Adrenal gland (tissue), 12 donors: Measurements from ENCODE around the gene DNMBP. TPM values are rescaled to one million over a fixed set of nuclear protein-coding genes. Genes with fewer than 3 reads are reported as not detected.
"Not testable (repeated sequence)": the region's sequence is repeated elsewhere in the genome, so short reads cannot be mapped to it uniquely, and the experiment has no call there.

Experiments
- DNase-seq, 7 donors: peaks; one replicate each; pipeline ENCODE4 v3.0.0-alpha.2; 2019 to 2020
- H3K27ac ChIP-seq, 5 donors: fragments of 200-600 bp; sonication (generic) in 4 of 5; 1 replicate in 3 of 5; 2 replicates in 2 of 5; pipeline versions ENCODE4 v1.5.1 to v1.8.0; 2016 to 2020; ENCODE audit warnings: mild to moderate bottlenecking in 1 of 5
- H3K27me3 ChIP-seq: fragments of 200-600 bp; 2 replicates; pipeline ENCODE4 v1.8.0; 2021
- H3K36me3 ChIP-seq, 2 donors: fragments of 200-600 bp; replicated peaks in 1 of 2; 1 replicate in 1 of 2; 2 replicates in 1 of 2; pipeline versions ENCODE4 v1.5.1 to v1.8.0; 2018 to 2022
- H3K4me1 ChIP-seq, 2 donors: fragments of 200-600 bp; replicated peaks in 1 of 2; 1 replicate in 1 of 2; 2 replicates in 1 of 2; pipeline versions ENCODE4 v1.5.1 to v1.8.0; 2018 to 2021
- H3K4me3 ChIP-seq, 4 donors: fragments of 200-600 bp; sonication (generic) in 3 of 4; one replicate each; pipeline ENCODE4 v1.5.1; 2016 to 2018
- H3K9me3 ChIP-seq, 3 donors: fragments of 200-600 bp; sonication (generic) in 1 of 3; replicated peaks in 1 of 3; 1 replicate in 2 of 3; 2 replicates in 1 of 3; pipeline versions ENCODE4 v1.5.1 to v1.8.0; 2016 to 2021
- POLR2A ChIP-seq, 2 donors: fragments of 450-650 bp; IDR thresholded peaks; one replicate each; pipeline ENCODE4 v1.6.1; 2017; ENCODE audit warnings: antibody characterized with exemption in 2 of 2, mild to moderate bottlenecking in 2 of 2, moderate library complexity in 1 of 2
- WGBS, 4 donors: extraction: QIAGEN DNeasy Blood & Tissue Kit in 2 of 4; methylation state at CpG; one replicate each; pipeline versions ENCODE4 v1.1.5 to v1.1.7; 2013 to 2017; 5-methylcytosine and 5-hydroxymethylcytosine counted together
- intact Hi-C, 2 donors: fragments of 100-400 bp; cut with DNase I; formaldehyde crosslinking; loops; one replicate each; pipeline versions ENCODE4 v1.14.1 to v1.15.0; 2022 to 2023
- polyA plus RNA-seq, 3 donors: library from polyadenylated mRNA; stranded (reverse); fragments of 200-250 nt in 2 of 3; fragments of 350-450 nt in 1 of 3; fragmentation: Illumina TruSeq in 1 of 3; extraction: RNeasy Lipid Tissue Mini Kit (QIAGEN cat#74804) in 1 of 3; gene quantifications; one replicate each; pipeline ENCODE4 v1.2.3, GENCODE V29; 2013 to 2014
- total RNA-seq, 9 donors: library from RNA; depleted of rRNA in 4 of 9; stranded (reverse); fragments of >200 nt in 4 of 9; fragments of 120-200 nt in 1 of 9; fragmentation: NEBNext Ultra II Directional in 1 of 9; extraction: Animal tissue kit (Norgen Biotek cat#: 25700) in 1 of 9; gene quantifications; one replicate each; pipeline versions ENCODE4 v1.1.0 to v1.2.4, GENCODE V29; 2013 to 2023
- TF ChIP-seq, protein P1 (sequence below), 6 experiments: fragments of 450-650 bp in 4 of 6; fragments of 200-600 bp in 2 of 6; sonication (generic) in 1 of 6; IDR thresholded peaks; 1 replicate in 5 of 6; 2 replicates in 1 of 6; pipeline versions ENCODE4 v1.5.1 to v1.8.0; 2016 to 2021; ENCODE audit warnings: antibody characterized with exemption in 6 of 6, mild to moderate bottlenecking in 2 of 6, moderate library complexity in 1 of 6
- donor health status: healthy with polysubstance abuse.
- donor health status: Bipolar disorder and iron deficiency.
- donor health status: DM: yes; HTN: yes; CAD: no.
- donor health status: DM: no; HTN: no; CAD: no.
- donor health status: DM: no; HTN: no; CAD: no.
- donor health status: DM: yes; HTN: yes; CAD: no.

DNMBP gene
- total and polyA plus RNA-seq, 12 donors: 5.7 to 17.9 (median 12.0) TPM

DNA sequence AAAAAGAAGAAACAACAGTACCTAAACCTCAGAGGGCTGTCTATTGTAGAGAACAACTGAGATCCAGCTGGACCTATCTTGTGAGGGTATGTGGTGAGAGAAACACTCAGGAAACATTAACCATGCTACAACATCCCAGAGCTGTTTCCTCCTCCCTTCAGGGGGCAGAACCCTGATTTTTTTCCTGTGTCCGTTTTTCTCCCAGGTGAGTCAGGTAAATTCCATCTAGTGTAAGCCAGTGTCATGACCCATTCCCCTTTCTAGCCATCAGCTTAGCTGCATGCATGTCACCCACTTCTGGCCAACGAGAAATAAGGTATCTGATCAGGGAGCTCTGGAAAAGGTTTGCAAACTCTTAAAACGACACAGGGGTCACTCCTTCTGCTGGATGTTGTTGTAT is 103.8 kb downstream of the DNMBP start:
- intact Hi-C loops: no loop called here
- 70 to 92% (median 82%) methylated on average over 3 of the region's 3 CpGs for WGBS, 4 donors
- no peak for TF ChIP-seq POLR2A (IDR thresholded peaks at IDR 0.05)
- TF ChIP-seq, protein P1, sequence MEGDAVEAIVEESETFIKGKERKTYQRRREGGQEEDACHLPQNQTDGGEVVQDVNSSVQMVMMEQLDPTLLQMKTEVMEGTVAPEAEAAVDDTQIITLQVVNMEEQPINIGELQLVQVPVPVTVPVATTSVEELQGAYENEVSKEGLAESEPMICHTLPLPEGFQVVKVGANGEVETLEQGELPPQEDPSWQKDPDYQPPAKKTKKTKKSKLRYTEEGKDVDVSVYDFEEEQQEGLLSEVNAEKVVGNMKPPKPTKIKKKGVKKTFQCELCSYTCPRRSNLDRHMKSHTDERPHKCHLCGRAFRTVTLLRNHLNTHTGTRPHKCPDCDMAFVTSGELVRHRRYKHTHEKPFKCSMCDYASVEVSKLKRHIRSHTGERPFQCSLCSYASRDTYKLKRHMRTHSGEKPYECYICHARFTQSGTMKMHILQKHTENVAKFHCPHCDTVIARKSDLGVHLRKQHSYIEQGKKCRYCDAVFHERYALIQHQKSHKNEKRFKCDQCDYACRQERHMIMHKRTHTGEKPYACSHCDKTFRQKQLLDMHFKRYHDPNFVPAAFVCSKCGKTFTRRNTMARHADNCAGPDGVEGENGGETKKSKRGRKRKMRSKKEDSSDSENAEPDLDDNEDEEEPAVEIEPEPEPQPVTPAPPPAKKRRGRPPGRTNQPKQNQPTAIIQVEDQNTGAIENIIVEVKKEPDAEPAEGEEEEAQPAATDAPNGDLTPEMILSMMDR (IDR thresholded peaks at IDR 0.05): no peak
- Histone ChIP-seq H3K27me3 (no peaks in the 10 kb centered on the region), H3K9me3 (no peaks in the 10 kb centered on the region), H3K4me1 (peaks cover 0 to 3% of the 10 kb centered on the region in 2 donors), H3K4me3 (no peak overlapping the region), H3K27ac (no peak overlapping the region), H3K36me3 (peaks cover 0 to 22% of the 10 kb centered on the region in 2 donors)
- no peak for DNase-seq

DNA sequence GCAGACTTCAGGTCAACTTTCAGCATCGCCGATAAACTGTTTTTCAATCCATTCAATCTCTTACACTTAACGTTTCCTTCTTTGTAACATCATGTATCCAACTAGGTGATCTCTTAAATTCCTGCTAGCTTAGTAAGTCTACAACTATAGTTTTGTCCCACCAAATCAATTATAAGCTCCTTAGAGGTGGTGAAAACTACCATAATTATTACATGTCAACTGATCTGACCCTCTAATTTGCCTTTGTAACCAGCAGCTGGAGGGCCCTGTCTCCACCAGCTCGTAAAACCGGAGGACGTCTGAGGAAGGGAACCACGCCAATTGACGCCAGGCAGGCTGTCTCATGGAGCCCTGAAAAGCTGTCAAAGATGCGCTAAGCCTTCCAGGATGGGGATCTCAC is 113.9 kb downstream of the DNMBP start:
- 89 to 98% (median 95%) methylated on average over 9 of the region's 9 CpGs for WGBS, 4 donors
- no peaks in the 10 kb centered on the region for H3K4me1 ChIP-seq
- H3K4me3 ChIP-seq: no peak overlapping the region
- H3K9me3 ChIP-seq: no peaks in the 10 kb centered on the region
- H3K36me3 ChIP-seq: peaks cover 0 to 66% of the 10 kb centered on the region in 2 donors
- intact Hi-C loops: no loop called here
- H3K27me3 ChIP-seq: no peaks in the 10 kb centered on the region
- no peak overlapping the region for H3K27ac ChIP-seq
- DNase-seq: no peak
- TF ChIP-seq POLR2A (IDR thresholded peaks at IDR 0.05): no peak
- TF ChIP-seq, protein P1 (IDR thresholded peaks at IDR 0.05): no peak

DNA sequence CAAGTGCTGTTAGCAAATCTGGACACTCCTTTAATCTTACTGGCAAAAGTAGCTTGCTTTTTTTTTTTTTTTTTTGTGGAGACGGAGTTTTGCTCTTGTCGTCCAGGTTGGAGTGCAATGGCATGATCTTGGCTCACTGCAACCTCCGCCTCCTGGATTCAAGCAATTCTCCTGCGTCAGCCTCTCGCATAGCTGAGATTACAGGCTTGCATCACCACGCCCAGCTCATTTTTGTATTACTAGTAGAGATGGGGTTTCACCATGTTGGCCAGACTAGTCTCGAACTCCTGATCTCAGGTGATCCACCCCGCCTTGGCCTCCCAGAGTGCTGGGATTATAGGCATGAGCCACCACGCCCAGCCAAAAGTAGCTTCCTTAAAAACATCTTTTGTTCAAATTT is 114.7 kb downstream of the DNMBP start:
- peaks cover 0 to 66% of the 10 kb centered on the region in 2 donors for H3K36me3 ChIP-seq
- intact Hi-C loops, H3K27ac ChIP-seq, DNase-seq, H3K4me1 ChIP-seq, H3K4me3 ChIP-seq, H3K9me3 ChIP-seq, H3K27me3 ChIP-seq: not testable (repeated sequence)
- WGBS, 4 donors: 95 to 97% (median 97%) methylated on average over 9 of the region's 9 CpGs

DNA sequence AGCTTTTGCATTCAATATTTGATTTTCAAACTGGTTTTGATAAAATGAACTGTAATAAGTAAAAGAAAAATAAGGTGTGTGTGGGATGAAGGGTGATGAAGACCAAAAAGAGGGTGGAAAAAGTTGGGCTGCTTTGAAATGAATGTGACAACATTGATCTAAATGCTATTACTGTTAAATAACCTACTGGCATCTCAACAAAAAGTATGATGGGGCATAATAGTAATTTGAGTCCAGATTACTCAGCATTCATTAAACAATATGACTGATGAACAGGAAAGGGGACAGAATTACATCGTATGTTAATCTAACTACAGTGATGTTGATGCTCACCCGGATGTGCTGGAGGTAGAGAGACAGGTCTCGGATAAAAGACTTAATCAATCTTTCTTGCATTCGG is 115.1 kb downstream of the DNMBP start:
- Histone ChIP-seq H3K4me3 (no peak overlapping the region), H3K27ac (no peak overlapping the region), H3K9me3 (no peaks in the 10 kb centered on the region), H3K27me3 (no peaks in the 10 kb centered on the region), H3K36me3 (peaks cover 0 to 63% of the 10 kb centered on the region in 2 donors), H3K4me1 (no peaks in the 10 kb centered on the region)
- TF ChIP-seq, protein P1 (IDR thresholded peaks at IDR 0.05): no peak
- no peak for TF ChIP-seq POLR2A (IDR thresholded peaks at IDR 0.05)
- intact Hi-C loops: no loop called here
- 91 to 96% (median 94%) methylated on average over 4 of the region's 4 CpGs for WGBS, 4 donors
- no peak for DNase-seq

DNA sequence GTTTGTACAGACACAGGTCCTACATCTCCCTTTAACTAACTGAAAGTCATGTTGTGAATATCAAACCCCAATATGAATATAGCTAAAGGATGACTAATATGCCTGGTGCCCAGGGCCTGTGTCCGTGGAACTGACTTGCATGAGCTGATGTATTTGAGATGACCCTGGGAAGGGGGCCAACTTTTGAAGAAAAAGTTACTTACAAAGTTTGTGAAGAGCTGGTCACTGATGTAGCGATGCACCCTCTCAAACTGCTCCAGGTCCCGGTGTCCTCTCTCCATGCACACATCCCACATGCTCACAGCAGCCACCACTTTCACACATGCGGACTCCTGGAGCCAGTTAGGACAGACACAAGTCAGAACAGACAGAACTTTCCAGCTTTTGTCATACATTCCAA is 121.1 kb downstream of the DNMBP start:
- intact Hi-C loops: no loop called here
- peak; percentile 69 to 89 (median 83) for DNase-seq
- no peaks in the 10 kb centered on the region for H3K4me1 ChIP-seq
- H3K4me3 ChIP-seq: no peak overlapping the region
- no peaks in the 10 kb centered on the region for H3K9me3 ChIP-seq
- 51 to 58% (median 57%) methylated on average over 4 of the region's 4 CpGs for WGBS, 4 donors
- peak overlapping the region in 3 of 5 donors; percentile 22 to 62 (median 29) for H3K27ac ChIP-seq
- TF ChIP-seq, protein P1 (IDR thresholded peaks at IDR 0.05): no peak
- TF ChIP-seq POLR2A (IDR thresholded peaks at IDR 0.05): peak in 1 of 2 donors; percentile 7
- H3K27me3 ChIP-seq: no peaks in the 10 kb centered on the region
- peaks cover 0 to 57% of the 10 kb centered on the region in 2 donors for H3K36me3 ChIP-seq
